A549 (cell line): Measurements from ENCODE around the gene MYO9A.

Experiments used
- BCL3 ChIP-seq: fragments of >200 bp; sonication (Bioruptor Twin); formaldehyde crosslinking; IDR thresholded peaks from 3 replicates; pipeline ENCODE4 v1.6.1; 2016
- CEBPB ChIP-seq, 2 experiments: fragments of >200 bp in 1 of 2; sonication (Bioruptor Twin) in 1 of 2; formaldehyde crosslinking in 1 of 2; IDR thresholded peaks; 2 replicates each; pipeline ENCODE4 v1.6.1; 2012 to 2016
- CTCF ChIP-seq: fragments of >200 bp; sonication (Bioruptor Twin); formaldehyde crosslinking; IDR thresholded peaks from 3 replicates; pipeline ENCODE4 v1.5.1; 2016
- EP300 ChIP-seq, 2 experiments: fragments of >200 bp; sonication (Bioruptor Twin); formaldehyde crosslinking; IDR thresholded peaks; 2 replicates in 1 of 2; 3 replicates in 1 of 2; pipeline ENCODE4 v1.6.1; 2016 to 2017
- HOXA7 ChIP-seq: fragments of 250-450 bp; sonication (Bioruptor Pico); IDR thresholded peaks from 2 replicates; pipeline ENCODE4 v1.5.0; 2020; ENCODE audit warnings: mild to moderate bottlenecking, moderate library complexity
- MAFK ChIP-seq: fragments of 450-650 bp; IDR thresholded peaks from 2 replicates; pipeline ENCODE4 v1.6.1; 2014; ENCODE audit not compliant: partially characterized antibody
- POLR2A ChIP-seq: IDR thresholded peaks from 2 replicates; pipeline ENCODE4 v1.6.1; 2012; ENCODE audit warnings: mild to moderate bottlenecking, low read length
- RAD21 ChIP-seq, 2 experiments: fragments of >200 bp in 1 of 2; sonication (Bioruptor Twin) in 1 of 2; formaldehyde crosslinking in 1 of 2; IDR thresholded peaks in 1 of 2; conservative IDR thresholded peaks in 1 of 2; 2 replicates in 1 of 2; 3 replicates in 1 of 2; pipeline ENCODE4 v1.6.1; 2012 to 2018; ENCODE audit warnings: inconsistent platforms in 1 of 2
- SREBF2 ChIP-seq: fragments of 450-650 bp; IDR thresholded peaks from 2 replicates; pipeline ENCODE4 v1.6.1; 2014; ENCODE audit warnings: mild to moderate bottlenecking, moderate library complexity
- USF2 ChIP-seq: fragments of 450-650 bp; IDR thresholded peaks from 2 replicates; pipeline ENCODE4 v1.6.1; 2014; ENCODE audit warnings: antibody characterized with exemption
- TF ChIP-seq, protein P1 (sequence below): fragments of 150-350 bp; IDR thresholded peaks from 2 replicates; pipeline ENCODE4 v1.6.1; 2014; ENCODE audit warnings: low read depth, mild to moderate bottlenecking, low read length
- TF ChIP-seq, protein P2 (sequence below): IDR thresholded peaks from 2 replicates; pipeline ENCODE4 v1.6.1; 2012
- TF ChIP-seq, protein P3 (sequence below): fragments of 200-600 bp; sonication (generic); IDR thresholded peaks from 2 replicates; pipeline ENCODE4 v1.6.1; 2016; ENCODE audit warnings: antibody characterized with exemption, mild to moderate bottlenecking, moderate library complexity

- TF ChIP-seq HOXA7 (CRISPR knock-in tag) (no peak), RAD21 (conservative IDR thresholded peaks at IDR 0.05 in 1 of 2, IDR thresholded peaks at IDR 0.05 in 1 of 2) (no peak), CTCF (no peak), USF2 (no peak), MAFK (no peak), BCL3 (no peak), SREBF2 (no peak), CEBPB (IDR thresholded peaks at IDR 0.05) (no peak), POLR2A (no peak), EP300 (IDR thresholded peaks at IDR 0.05) (no peak)
- TF ChIP-seq, protein P1, sequence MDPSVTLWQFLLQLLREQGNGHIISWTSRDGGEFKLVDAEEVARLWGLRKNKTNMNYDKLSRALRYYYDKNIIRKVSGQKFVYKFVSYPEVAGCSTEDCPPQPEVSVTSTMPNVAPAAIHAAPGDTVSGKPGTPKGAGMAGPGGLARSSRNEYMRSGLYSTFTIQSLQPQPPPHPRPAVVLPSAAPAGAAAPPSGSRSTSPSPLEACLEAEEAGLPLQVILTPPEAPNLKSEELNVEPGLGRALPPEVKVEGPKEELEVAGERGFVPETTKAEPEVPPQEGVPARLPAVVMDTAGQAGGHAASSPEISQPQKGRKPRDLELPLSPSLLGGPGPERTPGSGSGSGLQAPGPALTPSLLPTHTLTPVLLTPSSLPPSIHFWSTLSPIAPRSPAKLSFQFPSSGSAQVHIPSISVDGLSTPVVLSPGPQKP: no peak
- TF ChIP-seq, protein P2, sequence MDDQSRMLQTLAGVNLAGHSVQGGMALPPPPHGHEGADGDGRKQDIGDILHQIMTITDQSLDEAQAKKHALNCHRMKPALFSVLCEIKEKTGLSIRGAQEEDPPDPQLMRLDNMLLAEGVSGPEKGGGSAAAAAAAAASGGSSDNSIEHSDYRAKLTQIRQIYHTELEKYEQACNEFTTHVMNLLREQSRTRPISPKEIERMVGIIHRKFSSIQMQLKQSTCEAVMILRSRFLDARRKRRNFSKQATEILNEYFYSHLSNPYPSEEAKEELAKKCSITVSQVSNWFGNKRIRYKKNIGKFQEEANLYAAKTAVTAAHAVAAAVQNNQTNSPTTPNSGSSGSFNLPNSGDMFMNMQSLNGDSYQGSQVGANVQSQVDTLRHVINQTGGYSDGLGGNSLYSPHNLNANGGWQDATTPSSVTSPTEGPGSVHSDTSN: no peak
- TF ChIP-seq, protein P3, sequence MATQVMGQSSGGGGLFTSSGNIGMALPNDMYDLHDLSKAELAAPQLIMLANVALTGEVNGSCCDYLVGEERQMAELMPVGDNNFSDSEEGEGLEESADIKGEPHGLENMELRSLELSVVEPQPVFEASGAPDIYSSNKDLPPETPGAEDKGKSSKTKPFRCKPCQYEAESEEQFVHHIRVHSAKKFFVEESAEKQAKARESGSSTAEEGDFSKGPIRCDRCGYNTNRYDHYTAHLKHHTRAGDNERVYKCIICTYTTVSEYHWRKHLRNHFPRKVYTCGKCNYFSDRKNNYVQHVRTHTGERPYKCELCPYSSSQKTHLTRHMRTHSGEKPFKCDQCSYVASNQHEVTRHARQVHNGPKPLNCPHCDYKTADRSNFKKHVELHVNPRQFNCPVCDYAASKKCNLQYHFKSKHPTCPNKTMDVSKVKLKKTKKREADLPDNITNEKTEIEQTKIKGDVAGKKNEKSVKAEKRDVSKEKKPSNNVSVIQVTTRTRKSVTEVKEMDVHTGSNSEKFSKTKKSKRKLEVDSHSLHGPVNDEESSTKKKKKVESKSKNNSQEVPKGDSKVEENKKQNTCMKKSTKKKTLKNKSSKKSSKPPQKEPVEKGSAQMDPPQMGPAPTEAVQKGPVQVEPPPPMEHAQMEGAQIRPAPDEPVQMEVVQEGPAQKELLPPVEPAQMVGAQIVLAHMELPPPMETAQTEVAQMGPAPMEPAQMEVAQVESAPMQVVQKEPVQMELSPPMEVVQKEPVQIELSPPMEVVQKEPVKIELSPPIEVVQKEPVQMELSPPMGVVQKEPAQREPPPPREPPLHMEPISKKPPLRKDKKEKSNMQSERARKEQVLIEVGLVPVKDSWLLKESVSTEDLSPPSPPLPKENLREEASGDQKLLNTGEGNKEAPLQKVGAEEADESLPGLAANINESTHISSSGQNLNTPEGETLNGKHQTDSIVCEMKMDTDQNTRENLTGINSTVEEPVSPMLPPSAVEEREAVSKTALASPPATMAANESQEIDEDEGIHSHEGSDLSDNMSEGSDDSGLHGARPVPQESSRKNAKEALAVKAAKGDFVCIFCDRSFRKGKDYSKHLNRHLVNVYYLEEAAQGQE: no peak
These were observed 155.4 kb downstream of the MYO9A start for GRCh38 chr15:71962537-71962936.
